Astrocyte of the cerebellum (primary cell): ENCODE measurements around the gene ARHGAP45.
A peak's percentile ranks its signal among the peaks of the same experiment; 100 is the strongest.

Experiments used
- DNase-seq: peaks from one replicate; pipeline ENCODE4 v3.0.0-alpha.2; 2011; ENCODE audit warnings: low read depth
- H3K4me3 ChIP-seq: 2 replicates; pipeline ENCODE4 v1.5.1; 2011; ENCODE audit warnings: mild to moderate bottlenecking, low read depth, low read length, moderate library complexity
- CTCF ChIP-seq: IDR thresholded peaks from 2 replicates; pipeline ENCODE4 v1.5.1; 2012; ENCODE audit warnings: low read length, low read depth, moderate library complexity, mild to moderate bottlenecking; ENCODE audit errors: missing control alignments
- in situ Hi-C: cut with HindIII; loops from 2 replicates; pipeline ENCODE4 v1.10.0; 2017; ENCODE audit warnings: low sequenced_read_pairs

Gene ARHGAP45

GRCh38 chr19:1094978-1095701, 28.2 kb downstream of the ARHGAP45 start, which contains the start of gene POLR2E:
TSS of gene POLR2E (minus strand) at chr19:1095375. CDS start at chr19:1095315, 60 bp downstream.
- in situ Hi-C loops = no loop called here
- no peak for TF ChIP-seq CTCF
- DNase-seq = peak; percentile 97
- peak within 1 kb of the TSS; percentile 88 for H3K4me3 ChIP-seq

GRCh38 chr19:1097810-1098176, 30.8 kb downstream of the ARHGAP45 start:
- H3K4me3 ChIP-seq = no peak overlapping the region
- in situ Hi-C loops = no loop called here
- DNase-seq = no peak
- TF ChIP-seq CTCF = no peak

- TF ChIP-seq CTCF = no peak
- no peak for DNase-seq
- in situ Hi-C loops = no loop called here
- no peak overlapping the region for H3K4me3 ChIP-seq
Observed at GRCh38 chr19:1098177-1099051, 31.4 kb downstream of the ARHGAP45 start.

GRCh38 chr19:1101337-1101698, 34.4 kb downstream of the ARHGAP45 start:
- no peak overlapping the region for H3K4me3 ChIP-seq
- TF ChIP-seq CTCF = no peak
- in situ Hi-C loops = no loop called here
- DNase-seq = no peak

- DNase-seq = peak; percentile 98
- H3K4me3 ChIP-seq = no peak overlapping the region
- no peak for TF ChIP-seq CTCF
Observed at GRCh38 chr19:1102407-1103131, 35.6 kb downstream of the ARHGAP45 start.

GRCh38 chr19:1103132-1103707, 36.3 kb downstream of the ARHGAP45 start:
- H3K4me3 ChIP-seq = peak overlapping the region; percentile 10

More at GRCh38 chr19:1102407-1103131, 35.6 kb downstream of the ARHGAP45 start:
- in situ Hi-C loops = no loop called here

More at GRCh38 chr19:1103132-1103707, 36.3 kb downstream of the ARHGAP45 start:
- no peak for TF ChIP-seq CTCF
- DNase-seq = no peak
- in situ Hi-C loops = no loop called here
